Right renal cortex interstitium (tissue), 3 donors: Measurements from ENCODE around the gene LIN54. TPM values are rescaled to one million over a fixed set of nuclear protein-coding genes. Genes with fewer than 3 reads are reported as not detected.
A peak's percentile ranks its signal among the peaks of the same experiment; 100 is the strongest.

ENCODE experiments used
- DNase-seq, 3 donors: peaks; one replicate each; pipeline ENCODE4 v3.0.0-alpha.2; 2013; ENCODE audit warnings: low read depth in 3 of 3, low spot score in 2 of 3
- polyA plus RNA-seq, 3 donors: library from polyadenylated mRNA; unstranded; fragments of 120-200 nt; gene quantifications; one replicate each; pipeline ENCODE4 v1.2.1, GENCODE V29; 2013; ENCODE audit not compliant: insufficient read length in 3 of 3

The LIN54 gene
- polyA plus RNA-seq, 3 donors: 16.1 to 16.4 (median 16.1) TPM

DNA sequence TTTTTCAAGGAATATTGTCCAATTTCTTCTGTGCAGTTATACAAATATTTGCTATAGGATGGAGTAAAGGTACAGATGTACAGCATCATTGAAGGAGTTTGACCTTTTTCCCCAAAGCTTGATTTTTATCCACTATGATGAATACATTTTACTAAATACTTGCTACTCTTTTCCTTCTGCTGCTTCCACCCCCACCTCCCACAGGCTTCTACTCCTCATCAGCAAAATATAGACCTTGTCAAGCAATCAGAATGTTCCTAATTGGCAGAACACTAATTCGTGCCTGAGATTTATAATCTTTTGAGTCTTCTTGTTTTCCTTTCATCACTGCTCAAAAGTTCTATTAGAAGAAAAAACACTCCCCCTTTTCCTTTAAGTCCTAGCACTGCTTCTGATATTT is 113.9 kb downstream of the LIN54 start:
- no peak for DNase-seq

DNA sequence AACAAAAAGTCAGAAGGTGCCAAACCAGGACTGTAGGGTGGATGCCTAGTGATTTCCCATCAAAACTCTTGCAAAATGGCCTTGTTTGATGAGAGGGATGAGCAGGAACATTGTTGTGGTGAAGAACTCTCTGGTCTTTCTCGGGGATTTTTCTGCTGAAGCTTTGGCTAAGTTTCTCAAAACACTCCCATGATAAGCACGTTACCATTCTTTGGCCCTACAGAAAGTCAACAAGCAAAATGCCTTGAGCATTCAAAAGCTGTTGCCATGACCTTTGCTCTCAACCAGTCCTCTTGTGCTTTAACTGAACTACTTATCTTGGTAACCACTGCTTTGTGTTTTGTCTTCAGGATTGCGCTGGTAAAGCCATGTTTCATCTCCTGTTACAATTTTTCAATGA is 116.7 kb downstream of the LIN54 start:
- DNase-seq: no peak

DNA sequence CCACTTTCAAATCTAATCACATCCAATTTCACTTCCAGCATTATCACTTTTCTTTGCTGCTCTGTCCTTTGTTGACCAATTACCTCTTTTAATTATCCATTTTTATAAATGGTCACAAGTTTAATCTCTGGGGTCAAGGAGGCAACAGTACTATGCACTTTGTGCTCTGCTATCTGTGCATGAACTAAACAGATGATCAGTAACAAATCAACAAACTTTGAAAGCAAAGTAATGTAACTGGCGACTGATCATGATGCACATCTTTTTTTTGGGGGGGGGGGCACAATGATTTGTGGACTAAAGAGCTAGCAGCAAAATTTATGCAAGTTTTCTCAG is 118.2 kb downstream of the LIN54 start:
- DNase-seq: no peak

DNA sequence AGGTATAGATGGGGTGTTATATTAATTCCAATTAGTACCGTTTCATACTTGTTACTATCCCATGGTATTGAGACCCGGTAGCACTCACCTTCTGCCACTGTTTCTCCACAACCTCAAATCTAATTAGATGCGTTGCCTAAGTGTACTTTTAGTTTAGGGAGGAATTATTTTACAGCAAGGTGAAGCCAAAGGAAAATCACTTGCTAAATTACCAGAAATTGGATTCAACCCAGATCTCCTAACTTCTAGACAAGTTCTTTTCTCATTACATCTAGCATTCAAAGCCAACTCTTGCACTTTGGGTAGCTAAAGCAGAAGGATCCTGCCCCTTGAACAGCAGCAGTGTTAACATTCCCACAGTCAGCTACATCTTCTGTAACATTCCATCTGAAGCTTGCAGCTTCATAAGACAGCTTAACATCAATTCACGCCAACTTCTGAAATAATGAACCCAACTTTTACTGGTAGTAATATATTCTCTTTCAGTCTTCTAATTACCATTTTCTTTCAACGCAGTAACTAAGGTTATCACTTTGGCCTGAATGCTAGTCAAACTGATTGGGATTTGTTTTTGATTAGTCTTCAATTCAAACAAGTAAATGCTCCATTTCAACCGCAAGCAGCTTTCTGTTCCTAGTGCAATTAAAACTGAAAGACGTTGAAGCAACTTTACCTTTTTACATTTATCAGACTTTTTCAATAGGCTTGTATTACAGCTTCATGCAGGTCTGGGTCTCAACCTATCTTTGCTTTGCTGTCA is 118.7 kb downstream of the LIN54 start:
- DNase-seq: no peak

DNA sequence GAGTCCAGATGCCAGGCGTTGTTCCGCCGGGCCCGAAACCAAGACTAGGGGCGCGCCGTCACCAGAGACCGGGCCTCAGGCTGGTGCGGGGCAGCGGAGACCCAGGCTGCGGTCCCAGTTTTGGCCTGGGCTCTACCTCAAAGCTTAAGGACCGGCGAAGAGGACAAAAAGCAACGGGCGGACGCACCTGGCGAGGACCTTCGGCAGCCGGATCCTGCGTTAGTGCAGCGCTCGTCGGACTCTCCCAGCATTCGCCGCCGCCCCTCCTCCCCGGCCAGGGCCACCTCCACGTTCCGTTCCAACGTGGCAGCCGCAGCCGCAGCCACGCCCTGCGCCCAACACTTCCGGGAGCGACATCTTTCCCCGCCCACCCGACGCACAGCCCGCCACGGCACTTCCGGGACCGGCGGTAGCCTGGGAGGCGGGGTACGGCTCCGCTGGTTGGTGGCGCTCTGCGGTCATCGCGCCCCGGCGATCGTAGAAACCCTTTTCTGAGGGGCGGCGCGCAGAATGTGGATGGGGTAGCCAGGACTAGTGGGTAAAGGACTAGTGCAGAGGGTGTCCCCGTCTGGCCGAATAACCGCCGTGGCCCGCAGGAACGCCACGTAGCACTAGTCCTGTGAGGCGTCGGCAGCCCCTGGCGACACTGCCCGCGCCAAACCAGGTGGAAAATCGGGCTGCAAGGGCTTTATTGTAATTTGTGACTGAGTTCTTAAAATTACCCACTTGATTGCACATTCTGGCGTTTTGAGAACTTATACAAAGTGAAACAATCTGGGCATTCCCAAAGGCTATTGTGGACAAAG is 119.5 kb downstream of the LIN54 start, which contains the start of gene SEC31A:
SEC31A (minus strand) TSS at position 253 of the 806 bp plus-strand sequence. CDS start 9,217 bp downstream, outside the sequence.
- peak in 2 of 3 donors; percentile 80 to 87 for DNase-seq

DNA sequence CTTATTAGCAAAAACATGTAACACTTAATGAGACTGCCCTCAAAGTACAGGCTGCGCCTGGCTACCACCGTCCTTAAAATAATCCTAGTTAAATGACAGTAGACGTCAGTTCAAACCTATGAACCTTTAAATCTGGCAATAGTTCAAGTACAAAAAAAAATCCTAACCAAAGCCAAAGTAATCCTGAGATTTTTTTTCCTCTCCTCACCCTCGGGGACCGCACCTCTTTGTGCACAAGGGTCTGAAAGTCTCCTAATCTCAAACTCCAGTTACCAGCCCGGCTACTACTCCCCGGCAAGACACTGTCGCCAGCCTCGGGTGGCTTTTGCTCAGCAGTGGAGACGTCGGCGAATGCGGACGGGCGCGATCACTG is 120.1 kb downstream of the LIN54 start:
- DNase-seq: no peak

DNA sequence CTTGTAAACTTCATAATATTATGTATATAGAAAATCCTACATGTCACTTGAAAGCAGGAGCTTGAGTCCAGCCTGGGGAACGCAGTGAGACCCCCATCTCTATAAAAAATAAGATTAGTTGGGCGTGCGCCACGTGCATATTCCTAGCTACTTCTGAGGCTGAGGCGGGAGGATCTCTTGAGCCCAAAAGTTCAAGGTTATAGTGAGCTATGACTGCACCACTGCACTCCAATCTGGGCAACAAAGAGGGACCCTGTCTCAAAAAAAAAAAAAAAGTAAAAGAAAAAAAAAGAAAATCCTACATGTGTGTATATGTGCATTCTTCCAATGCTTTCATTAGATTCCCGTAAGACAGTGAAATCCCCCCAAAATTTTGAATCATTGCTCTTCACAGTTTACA is 121.3 kb downstream of the LIN54 start:
- DNase-seq: no peak

DNA sequence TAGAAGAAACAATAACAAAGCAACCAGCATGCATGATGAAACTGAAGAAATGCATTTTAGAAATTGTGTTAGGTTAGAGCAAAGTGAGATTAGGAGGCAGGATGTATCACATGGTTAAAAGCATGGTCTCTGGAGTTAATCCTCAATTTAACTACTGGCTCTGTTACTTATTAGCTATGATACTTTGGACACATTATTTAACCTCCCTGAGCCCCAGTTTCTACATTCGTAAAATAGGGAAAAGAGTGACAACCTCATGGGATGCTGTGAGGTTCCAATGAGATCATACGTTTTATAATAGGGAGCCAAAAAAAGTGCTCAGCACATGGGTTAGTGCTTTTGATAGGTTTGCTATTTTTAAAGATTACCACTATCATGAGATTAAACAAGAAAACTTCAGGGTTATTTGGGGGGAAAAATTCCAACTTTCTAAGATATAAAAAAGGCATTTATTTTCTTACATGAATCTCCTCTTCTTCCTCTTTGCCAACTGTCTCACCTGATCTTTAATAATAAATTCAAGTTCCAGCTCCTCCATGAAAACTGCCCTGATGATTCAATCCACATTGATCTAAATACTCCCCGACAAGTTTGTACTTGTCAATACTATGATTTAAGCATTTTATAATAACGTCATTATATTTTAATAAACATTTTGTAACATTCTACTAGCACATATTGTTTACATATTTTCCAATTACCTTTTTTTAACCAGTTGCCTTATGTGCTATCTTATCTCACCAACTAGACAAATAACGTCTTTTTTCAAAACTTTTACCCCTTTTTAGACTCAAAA is 124.3 kb downstream of the LIN54 start:
- no peak for DNase-seq

DNA sequence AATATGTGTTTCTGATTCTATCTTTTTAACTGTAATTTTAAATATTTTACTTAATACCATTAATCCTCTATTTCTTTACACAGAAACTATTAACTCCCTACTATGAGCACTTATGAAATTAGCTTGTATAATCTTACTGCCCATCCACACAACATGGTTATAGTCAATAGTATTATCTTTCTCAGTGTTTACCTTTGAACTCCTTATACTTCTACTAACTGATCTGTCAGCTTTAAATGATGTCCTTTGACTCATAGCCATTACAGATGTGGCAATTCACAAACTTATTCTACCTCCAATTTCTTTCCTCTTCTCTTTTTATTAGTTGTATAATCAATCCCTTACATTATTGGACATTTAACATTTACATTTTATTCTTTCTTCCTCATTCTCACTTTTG is 125.2 kb downstream of the LIN54 start:
- DNase-seq: no peak

Other genes starting within 250 kb of the LIN54 start
- gene SCD5, start 212.0 kb downstream of the LIN54 start, polyA plus RNA-seq: 10 to 100 TPM; 30.0 to 44.7 (median 38.1) TPM
- gene SEC31A, start 119.7 kb downstream of the LIN54 start, polyA plus RNA-seq: 100 to 1,000 TPM; 225 to 236 (median 233) TPM
- 10 to 100 TPM in 2 of 3 donors, 1 to 10 TPM in 1; 9.9 to 12.6 (median 11.2) TPM for gene THAP9, start 110.1 kb downstream of the LIN54 start, polyA plus RNA-seq
- gene COPS4, start 24.4 kb upstream of the LIN54 start, polyA plus RNA-seq: 10 to 100 TPM; 84.7 to 95.5 (median 90.3) TPM
- 1 to 10 TPM; 2.6 to 2.7 (median 2.7) TPM for gene PLAC8, start 103.9 kb upstream of the LIN54 start, polyA plus RNA-seq